Loucy (cell line): ENCODE measurements around the gene PAX5.

Experiments used
- CTCF ChIP-seq: fragments of 200-600 bp; sonication (generic); conservative IDR thresholded peaks from 2 replicates; pipeline ENCODE4 v1.5.1; 2014; ENCODE audit warnings: mild to moderate bottlenecking, antibody characterized with exemption, low read length
- EZH2phosphoT487 ChIP-seq: fragments of 200-600 bp; IDR thresholded peaks from 2 replicates; pipeline ENCODE4 v1.6.1; 2018; ENCODE audit warnings: antibody characterized with exemption, mild to moderate bottlenecking, moderate library complexity, borderline replicate concordance

- no peak for TF ChIP-seq CTCF
- no peak for TF ChIP-seq EZH2phosphoT487
Observed at GRCh38 chr9:36985769-36986467, 48.1 kb downstream of the PAX5 start.
